ENCODE results near the gene LYSMD1. TPM values are rescaled to one million over a fixed set of nuclear protein-coding genes. Genes with fewer than 3 reads are reported as not detected.
A peak's percentile ranks its signal among the peaks of the same experiment; 100 is the strongest.
"Not testable (repeated sequence)": the region's sequence is repeated elsewhere in the genome, so short reads cannot be mapped to it uniquely, and the experiment has no call there.

LYSMD1 gene
- total RNA-seq, 4 donors from 2014 or later: 13.4 to 19.7 (median 15.7) TPM

- H3K36me3 ChIP-seq: no peaks in the 10 kb centered on the region
- TF ChIP-seq, protein P1, sequence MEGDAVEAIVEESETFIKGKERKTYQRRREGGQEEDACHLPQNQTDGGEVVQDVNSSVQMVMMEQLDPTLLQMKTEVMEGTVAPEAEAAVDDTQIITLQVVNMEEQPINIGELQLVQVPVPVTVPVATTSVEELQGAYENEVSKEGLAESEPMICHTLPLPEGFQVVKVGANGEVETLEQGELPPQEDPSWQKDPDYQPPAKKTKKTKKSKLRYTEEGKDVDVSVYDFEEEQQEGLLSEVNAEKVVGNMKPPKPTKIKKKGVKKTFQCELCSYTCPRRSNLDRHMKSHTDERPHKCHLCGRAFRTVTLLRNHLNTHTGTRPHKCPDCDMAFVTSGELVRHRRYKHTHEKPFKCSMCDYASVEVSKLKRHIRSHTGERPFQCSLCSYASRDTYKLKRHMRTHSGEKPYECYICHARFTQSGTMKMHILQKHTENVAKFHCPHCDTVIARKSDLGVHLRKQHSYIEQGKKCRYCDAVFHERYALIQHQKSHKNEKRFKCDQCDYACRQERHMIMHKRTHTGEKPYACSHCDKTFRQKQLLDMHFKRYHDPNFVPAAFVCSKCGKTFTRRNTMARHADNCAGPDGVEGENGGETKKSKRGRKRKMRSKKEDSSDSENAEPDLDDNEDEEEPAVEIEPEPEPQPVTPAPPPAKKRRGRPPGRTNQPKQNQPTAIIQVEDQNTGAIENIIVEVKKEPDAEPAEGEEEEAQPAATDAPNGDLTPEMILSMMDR (IDR thresholded peaks at IDR 0.05): no peak
- no peak for TF ChIP-seq POLR2A (IDR thresholded peaks at IDR 0.05)
- no peak overlapping the region for H3K4me3 ChIP-seq (replicated peaks in 1 of 3)
- peaks cover 8 to 13% of the 10 kb centered on the region in 2 donors for H3K4me1 ChIP-seq
- H3K27me3 ChIP-seq: no peaks in the 10 kb centered on the region
- intact Hi-C loops (cut with DNase I): no loop called here
- DNase-seq: no peak
- WGBS, 2 donors: 81 to 82% methylated on average over 1 of the region's 1 CpG
- H3K27ac ChIP-seq: no peak overlapping the region
- no peaks in the 10 kb centered on the region for H3K9me3 ChIP-seq
Measured at GRCh38 chr1:151193856-151194255, 28.2 kb upstream of the LYSMD1 start.

DNA sequence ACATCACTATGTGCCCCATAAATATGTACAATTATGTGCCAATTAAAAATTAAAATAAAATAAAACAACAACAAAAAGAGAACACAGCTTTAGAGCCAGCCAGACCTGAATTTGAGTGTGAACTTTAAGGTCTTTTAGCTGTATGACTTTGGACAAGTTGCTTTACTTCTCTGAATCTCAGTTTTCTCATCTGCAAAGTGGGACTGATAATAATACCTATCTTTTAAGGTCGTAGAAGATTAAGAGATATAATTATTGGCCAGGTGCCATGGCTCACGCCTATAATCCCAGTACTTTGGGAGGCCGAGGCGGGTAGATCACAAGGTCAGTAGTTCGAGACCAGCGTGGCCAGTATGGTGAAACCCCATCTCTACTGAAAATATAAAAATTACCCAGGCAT lies 27.6 kb upstream of the LYSMD1 start:
- Histone ChIP-seq H3K36me3 (no peaks in the 10 kb centered on the region), H3K4me1 (peaks cover 14 to 18% of the 10 kb centered on the region in 2 donors), H3K27ac (no peak overlapping the region), H3K27me3 (no peaks in the 10 kb centered on the region), H3K4me3 (replicated peaks in 1 of 3) (no peak overlapping the region), H3K9me3 (no peaks in the 10 kb centered on the region)
- TF ChIP-seq POLR2A (IDR thresholded peaks at IDR 0.05): no peak
- TF ChIP-seq, protein P1 (IDR thresholded peaks at IDR 0.05): no peak
- WGBS, 2 donors: 76 to 80% methylated on average over 6 of the region's 6 CpGs
- no peak for DNase-seq
- intact Hi-C loops (cut with DNase I): no loop called here

DNA sequence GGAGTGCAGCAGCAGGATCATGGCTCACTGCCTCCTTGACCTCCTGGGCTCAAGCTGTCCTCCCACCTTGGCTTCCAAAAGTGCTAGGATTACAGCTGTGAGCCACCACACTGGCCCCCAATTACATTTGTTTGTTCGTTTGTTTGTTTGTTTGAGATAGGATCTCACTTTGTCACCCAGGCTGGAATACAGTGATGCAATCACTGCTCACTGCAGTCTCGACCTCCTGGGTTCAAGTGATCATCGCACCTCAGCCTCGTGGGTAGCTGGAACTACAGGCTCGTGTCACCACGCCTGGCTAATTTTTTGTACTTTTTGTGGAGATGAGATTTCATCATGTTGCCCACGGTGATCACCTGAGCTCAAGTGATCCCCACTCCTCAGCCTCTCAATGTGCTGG lies 26.3 kb upstream of the LYSMD1 start:
- TF ChIP-seq, protein P1 (IDR thresholded peaks at IDR 0.05): no peak
- no peak for TF ChIP-seq POLR2A (IDR thresholded peaks at IDR 0.05)
- Histone ChIP-seq H3K27ac (no peak overlapping the region), H3K9me3 (no peaks in the 10 kb centered on the region), H3K4me1 (peaks cover 15 to 21% of the 10 kb centered on the region in 2 donors), H3K27me3 (no peaks in the 10 kb centered on the region), H3K36me3 (no peaks in the 10 kb centered on the region), H3K4me3 (replicated peaks in 1 of 3) (no peak overlapping the region)
- intact Hi-C loops (cut with DNase I): no loop called here
- no peak for DNase-seq
- WGBS, 2 donors: 58 to 70% methylated on average over 6 to 7 of the region's 7 CpGs

GRCh38 chr1:151189637-151190445 lies 24.1 kb upstream of the LYSMD1 start, which contains the start of gene VPS72:
VPS72 (minus strand) TSS chr1:151190197; CDS start chr1:151190121, 76 bp downstream.
- Histone ChIP-seq H3K27ac (peak within 1 kb of the TSS; percentile 48 to 72 (median 55)), H3K4me1 (peaks cover 13 to 15% of the 10 kb centered on the region in 2 donors), H3K36me3 (peaks cover 9% of the 10 kb centered on the region in 2 donors), H3K9me3 (no peaks in the 10 kb centered on the region), H3K4me3 (replicated peaks in 1 of 3) (peak within 1 kb of the TSS; percentile 60 to 80 (median 77)), H3K27me3 (no peaks in the 10 kb centered on the region)
- intact Hi-C loops (cut with DNase I): no loop called here
- 0 to 1% methylated on average over 42 of the region's 42 CpGs for WGBS, 2 donors
- peak; percentile 85 to 86 for DNase-seq
- TF ChIP-seq, protein P1 (IDR thresholded peaks at IDR 0.05): peak in 4 of 6 experiments; percentile 13 to 31 (median 19)
- peak in 1 of 2 donors; percentile 61 for TF ChIP-seq POLR2A (IDR thresholded peaks at IDR 0.05)

GRCh38 chr1:151188667-151189066 lies 23.0 kb upstream of the LYSMD1 start:
- 59 to 61% methylated on average over 8 of the region's 8 CpGs for WGBS, 2 donors
- H3K27me3 ChIP-seq; H3K9me3 ChIP-seq; H3K27ac ChIP-seq; DNase-seq; intact Hi-C loops (cut with DNase I): not testable (repeated sequence)
- peaks cover 11 to 15% of the 10 kb centered on the region in 2 donors for H3K4me1 ChIP-seq
- peak overlapping the region in 1 of 3 donors; percentile 60 for H3K4me3 ChIP-seq (replicated peaks in 1 of 3)
- H3K36me3 ChIP-seq: peaks cover 21% of the 10 kb centered on the region in 2 donors

All from thyroid gland (tissue), 4 donors.